GM19351 (cell line): ENCODE data around the gene CLSTN1.

Experiments
- ATAC-seq: cut with Tn5 transposase; IDR thresholded peaks from one replicate; pipeline ENCODE4 v1.9.1; 2021; ENCODE audit warnings: mild to moderate bottlenecking, moderate library complexity; ENCODE audit not compliant: unreplicated experiment

The CLSTN1 gene

GRCh38 chr1:9689011-9689706, 134.6 kb downstream of the CLSTN1 start:
- ATAC-seq = peak; percentile 65

- no peak for ATAC-seq
Measured at GRCh38 chr1:9688599-9688998, 135.2 kb downstream of the CLSTN1 start.

GRCh38 chr1:9687874-9688582, 135.7 kb downstream of the CLSTN1 start:
- ATAC-seq = no peak

GRCh38 chr1:9687120-9687873, 136.5 kb downstream of the CLSTN1 start:
- peak; percentile 32 for ATAC-seq

- no peak for ATAC-seq
Measured at GRCh38 chr1:9684801-9685200, 139.0 kb downstream of the CLSTN1 start.

- no peak for ATAC-seq
Measured at GRCh38 chr1:9680828-9681227, 142.9 kb downstream of the CLSTN1 start.

GRCh38 chr1:9680091-9680490, 143.7 kb downstream of the CLSTN1 start:
- ATAC-seq = no peak
